H9 (cell line): ENCODE data around the gene GABRR2. TPM values are rescaled to one million over a fixed set of nuclear protein-coding genes. Genes with fewer than 3 reads are reported as not detected.

Experiments used
- DNase-seq: peaks from one replicate; pipeline ENCODE4 v3.0.0-alpha.2; 2017
- H2AFZ ChIP-seq: one replicate; pipeline ENCODE4 v1.6.1; 2013; ENCODE audit warnings: mild to moderate bottlenecking, low read length, control low read depth, moderate library complexity
- H2AK5ac ChIP-seq: 2 replicates; pipeline ENCODE4 v1.6.1; 2013; ENCODE audit warnings: low read length, control low read depth, mixed read lengths; ENCODE audit not compliant: insufficient read length
- H2BK120ac ChIP-seq: one replicate; pipeline ENCODE4 v1.6.1; 2013; ENCODE audit warnings: low read depth, mild to moderate bottlenecking, low read length, control low read depth, inconsistent platforms; ENCODE audit not compliant: poor library complexity, severe bottlenecking
- H2BK12ac ChIP-seq: 2 replicates; pipeline ENCODE4 v1.6.1; 2013; ENCODE audit warnings: low read length, control low read depth, mixed read lengths, low read depth; ENCODE audit not compliant: insufficient read length
- H2BK15ac ChIP-seq: 2 replicates; pipeline ENCODE4 v1.6.1; 2013; ENCODE audit warnings: low read depth, low read length, control low read depth
- H2BK20ac ChIP-seq: one replicate; pipeline ENCODE4 v1.6.1; 2013; ENCODE audit warnings: low read depth, mild to moderate bottlenecking, low read length, control low read depth, inconsistent platforms; ENCODE audit not compliant: poor library complexity, severe bottlenecking
- H2BK5ac ChIP-seq: 2 replicates; pipeline ENCODE4 v1.6.1; 2013; ENCODE audit warnings: low read length, control low read depth, mixed read lengths; ENCODE audit not compliant: insufficient read length
- H3K14ac ChIP-seq: 2 replicates; pipeline ENCODE4 v1.6.1; 2013; ENCODE audit warnings: low read length, control low read depth; ENCODE audit not compliant: insufficient read depth
- H3K18ac ChIP-seq: 2 replicates; pipeline ENCODE4 v1.6.1; 2013; ENCODE audit warnings: low read depth, mild to moderate bottlenecking, mixed read lengths, low read length, control low read depth; ENCODE audit not compliant: insufficient read length
- H3K23ac ChIP-seq: 2 replicates; pipeline ENCODE4 v1.6.1; 2013; ENCODE audit warnings: low read length, control low read depth, mixed read lengths, low read depth; ENCODE audit not compliant: insufficient read length
- H3K23me2 ChIP-seq: 2 replicates; pipeline ENCODE4 v1.6.1; 2013; ENCODE audit warnings: low read depth, mild to moderate bottlenecking, mixed read lengths, low read length, control low read depth; ENCODE audit not compliant: insufficient read length, poor library complexity, severe bottlenecking
- H3K27ac ChIP-seq: 2 replicates; pipeline ENCODE4 v1.5.1; 2013; ENCODE audit warnings: low read length, control low read depth, mixed read lengths, low read depth; ENCODE audit not compliant: insufficient read length
- H3K27me3 ChIP-seq: 2 replicates; pipeline ENCODE4 v1.6.1; 2013; ENCODE audit warnings: low read length, control low read depth, inconsistent platforms; ENCODE audit not compliant: insufficient read depth
- H3K4ac ChIP-seq: 2 replicates; pipeline ENCODE4 v1.6.1; 2013; ENCODE audit warnings: low read depth, mild to moderate bottlenecking, control low read depth, inconsistent platforms, low read length, moderate library complexity
- H3K4me1 ChIP-seq: 2 replicates; pipeline ENCODE4 v1.6.1; 2013; ENCODE audit warnings: low read length, control low read depth, inconsistent platforms; ENCODE audit not compliant: insufficient read depth
- H3K4me2 ChIP-seq: 2 replicates; pipeline ENCODE4 v1.6.1; 2013; ENCODE audit warnings: low read length, control low read depth, mixed read lengths; ENCODE audit not compliant: insufficient read length, insufficient read depth
- H3K56ac ChIP-seq: 2 replicates; pipeline ENCODE4 v1.6.1; 2013; ENCODE audit warnings: low read depth, mild to moderate bottlenecking, mixed read lengths, low read length, control low read depth; ENCODE audit not compliant: insufficient read length
- H3K79me1 ChIP-seq: 2 replicates; pipeline ENCODE4 v1.6.1; 2013; ENCODE audit warnings: low read depth, mild to moderate bottlenecking, moderate library complexity, low read length, control low read depth, inconsistent platforms; ENCODE audit not compliant: insufficient read depth, poor library complexity, severe bottlenecking
- H3K79me2 ChIP-seq: 2 replicates; pipeline ENCODE4 v1.6.1; 2013; ENCODE audit warnings: low read length, control low read depth, inconsistent platforms; ENCODE audit not compliant: insufficient read depth
- H3K9ac ChIP-seq: 2 replicates; pipeline ENCODE4 v1.6.1; 2013; ENCODE audit warnings: low read length, control low read depth, mixed read lengths; ENCODE audit not compliant: insufficient read length; ENCODE audit errors: extremely low read depth
- H3K9me3 ChIP-seq: one replicate; pipeline ENCODE4 v1.6.1; 2013; ENCODE audit warnings: low read depth, low read length, inconsistent platforms; ENCODE audit not compliant: control insufficient read depth
- H3T11ph ChIP-seq: one replicate; pipeline ENCODE4 v1.6.1; 2013; ENCODE audit warnings: mild to moderate bottlenecking, low read length, control low read depth, inconsistent platforms
- H4K20me1 ChIP-seq: one replicate; pipeline ENCODE4 v1.6.1; 2013; ENCODE audit not compliant: control insufficient read depth, insufficient read length, insufficient read depth
- H4K5ac ChIP-seq: 2 replicates; pipeline ENCODE4 v1.6.1; 2013; ENCODE audit warnings: low read depth, mild to moderate bottlenecking, mixed read lengths, low read length, control low read depth; ENCODE audit not compliant: insufficient read length
- H4K8ac ChIP-seq: replicated peaks from 2 replicates; pipeline ENCODE4 v1.6.1; 2013; ENCODE audit warnings: low read length, control low read depth, mixed read lengths, low read depth; ENCODE audit not compliant: insufficient read length
- H4K91ac ChIP-seq: 2 replicates; pipeline ENCODE4 v1.6.1; 2013; ENCODE audit warnings: low read depth, mild to moderate bottlenecking, moderate library complexity, mixed read lengths, low read length, control low read depth; ENCODE audit not compliant: insufficient read length
- H3K27ac Mint-ChIP-seq, 3 experiments: 2 replicates in 2 of 3; 3 replicates in 1 of 3; pipeline ENCODE4 v1.8.0; 2020 to 2021; ENCODE audit warnings: mixed read lengths in 3 of 3, mild to moderate bottlenecking in 1 of 3, moderate library complexity in 1 of 3
- H3K27me3 Mint-ChIP-seq: 2 replicates; pipeline ENCODE4 v1.8.0; 2021; ENCODE audit warnings: low read depth, mild to moderate bottlenecking, moderate library complexity, mixed read lengths
- H3K36me3 Mint-ChIP-seq, 3 experiments: 2 replicates in 2 of 3; 3 replicates in 1 of 3; pipeline ENCODE4 v1.8.0; 2020 to 2021; ENCODE audit warnings: low read depth in 3 of 3, mixed read lengths in 3 of 3; ENCODE audit not compliant: insufficient read depth in 1 of 3
- H3K4me1 Mint-ChIP-seq, 2 experiments: 2 replicates each; pipeline ENCODE4 v1.8.0; 2020; ENCODE audit warnings: mixed read lengths in 2 of 2
- H3K4me3 Mint-ChIP-seq, 2 experiments: 2 replicates in 1 of 2; 3 replicates in 1 of 2; pipeline ENCODE4 v1.8.0; 2020 to 2021; ENCODE audit warnings: mild to moderate bottlenecking in 2 of 2, mixed read lengths in 2 of 2, moderate library complexity in 1 of 2
- H3K9me3 Mint-ChIP-seq, 2 experiments: 2 replicates in 1 of 2; 3 replicates in 1 of 2; pipeline ENCODE4 v1.8.0; 2020; ENCODE audit warnings: mild to moderate bottlenecking in 2 of 2, mixed read lengths in 2 of 2, moderate library complexity in 1 of 2
- WGBS: extraction: QIAGEN DNeasy Blood & Tissue Kit; methylation state at CpG from one replicate; pipeline ENCODE4 v1.1.7; 2013; ENCODE audit warnings: missing lambda C conversion rate, low lambda C conversion rate, mixed read lengths; ENCODE audit not compliant: insufficient read length; ENCODE audit errors: extremely low coverage; 5-methylcytosine and 5-hydroxymethylcytosine counted together
- total RNA-seq: library from RNA; stranded (reverse); gene quantifications from 2 replicates; pipeline ENCODE4 v1.2.1, GENCODE V29; 2021
- TF ChIP-seq, protein P1 (sequence below): fragments of 200-600 bp; sonication (generic); conservative IDR thresholded peaks from 3 replicates; pipeline ENCODE4 v1.8.0; 2021; ENCODE audit warnings: antibody characterized with exemption, mild to moderate bottlenecking

GABRR2 gene
- total RNA-seq, 1 experiment from 2014 or later = not detected

DNA sequence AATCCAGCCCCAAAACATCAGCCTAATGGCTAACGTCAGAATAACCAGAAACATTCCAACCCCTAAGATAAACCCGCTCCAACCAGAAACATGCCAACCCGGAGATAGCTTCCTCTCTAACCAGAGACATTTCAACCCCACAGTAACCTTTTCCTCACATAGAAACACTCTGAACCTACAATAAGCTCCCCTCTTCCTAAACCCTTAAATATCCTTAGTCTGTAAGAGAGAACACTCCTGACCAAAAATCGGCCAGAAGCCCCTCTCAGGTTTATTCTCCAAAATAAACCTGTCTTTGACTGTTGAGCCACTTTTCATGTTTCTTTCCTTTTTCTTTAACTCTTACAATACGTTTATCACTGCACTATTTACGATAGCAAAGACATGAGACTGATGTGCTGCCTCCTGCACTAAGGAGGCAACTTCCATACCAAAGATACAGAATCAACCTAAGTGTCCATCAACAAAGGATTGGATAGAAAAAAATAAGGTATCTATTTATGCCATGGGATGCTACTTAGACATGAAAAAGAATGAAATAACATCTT is 5.0 kb upstream of the GABRR2 start:
- Histone ChIP-seq H3K27ac (no peak overlapping the region), H3K18ac (no peak overlapping the region), H3K4ac (no peak overlapping the region), H2BK12ac (no peak overlapping the region), H2AK5ac (no peak overlapping the region), H3K23ac (no peak overlapping the region), H2BK120ac (no peak overlapping the region), H3K23me2 (no peaks in the 10 kb centered on the region), H3K56ac (no peak overlapping the region), H3K4me2 (no peak overlapping the region), H3K79me1 (no peaks in the 10 kb centered on the region), H3T11ph (no peak overlapping the region), H4K91ac (no peak overlapping the region), H3K9ac (no peak overlapping the region), H3K9me3 (peaks cover 9% of the 10 kb centered on the region), H2AFZ (no peak overlapping the region), H4K5ac (no peak overlapping the region), H2BK15ac (no peak overlapping the region), H3K27me3 (no peaks in the 10 kb centered on the region), H2BK5ac (no peak overlapping the region), H4K8ac (no peak overlapping the region), H3K14ac (no peak overlapping the region), H4K20me1 (no peaks in the 10 kb centered on the region), H2BK20ac (no peak overlapping the region), H3K4me1 (no peaks in the 10 kb centered on the region), H3K79me2 (no peaks in the 10 kb centered on the region)
- H3K9me3 Mint-ChIP-seq = peaks cover 20 to 29% of the 10 kb centered on the region in 2 experiments
- no peaks in the 10 kb centered on the region for H3K27me3 Mint-ChIP-seq
- H3K4me3 Mint-ChIP-seq = no peak overlapping the region
- no peak overlapping the region for H3K27ac Mint-ChIP-seq
- peaks cover 13 to 28% of the 10 kb centered on the region in 2 experiments for H3K4me1 Mint-ChIP-seq
- TF ChIP-seq, protein P1, sequence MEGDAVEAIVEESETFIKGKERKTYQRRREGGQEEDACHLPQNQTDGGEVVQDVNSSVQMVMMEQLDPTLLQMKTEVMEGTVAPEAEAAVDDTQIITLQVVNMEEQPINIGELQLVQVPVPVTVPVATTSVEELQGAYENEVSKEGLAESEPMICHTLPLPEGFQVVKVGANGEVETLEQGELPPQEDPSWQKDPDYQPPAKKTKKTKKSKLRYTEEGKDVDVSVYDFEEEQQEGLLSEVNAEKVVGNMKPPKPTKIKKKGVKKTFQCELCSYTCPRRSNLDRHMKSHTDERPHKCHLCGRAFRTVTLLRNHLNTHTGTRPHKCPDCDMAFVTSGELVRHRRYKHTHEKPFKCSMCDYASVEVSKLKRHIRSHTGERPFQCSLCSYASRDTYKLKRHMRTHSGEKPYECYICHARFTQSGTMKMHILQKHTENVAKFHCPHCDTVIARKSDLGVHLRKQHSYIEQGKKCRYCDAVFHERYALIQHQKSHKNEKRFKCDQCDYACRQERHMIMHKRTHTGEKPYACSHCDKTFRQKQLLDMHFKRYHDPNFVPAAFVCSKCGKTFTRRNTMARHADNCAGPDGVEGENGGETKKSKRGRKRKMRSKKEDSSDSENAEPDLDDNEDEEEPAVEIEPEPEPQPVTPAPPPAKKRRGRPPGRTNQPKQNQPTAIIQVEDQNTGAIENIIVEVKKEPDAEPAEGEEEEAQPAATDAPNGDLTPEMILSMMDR = no peak
- peaks cover 9 to 27% (median 16%) of the 10 kb centered on the region in 3 experiments for H3K36me3 Mint-ChIP-seq
- WGBS = no CpG with 5 or more reads among the region's 6 CpGs
- DNase-seq = no peak
